Activated CD4-positive, alpha-beta memory T cell treated with anti-CD3 and anti-CD28 coated beads for 36 hours (primary cell): Measurements from ENCODE around the gene ZNF526. TPM values are rescaled to one million over a fixed set of nuclear protein-coding genes. Genes with fewer than 3 reads are reported as not detected.

Experiments used
- CTCF ChIA-PET: fragments of 350-600 bp; sonication (Branson Sonifier 250); formaldehyde crosslinking; loops from one replicate; lab custom pipeline; 2021; ENCODE audit warnings: antibody characterized with exemption, inconsistent platforms; lab: Charles Lee
- POLR2A ChIA-PET: fragments of 350-600 bp; sonication (Branson Sonifier 250); formaldehyde crosslinking; loops from one replicate; lab custom pipeline; 2021; ENCODE audit warnings: antibody characterized with exemption; lab: Charles Lee
- DNase-seq: peaks from one replicate; pipeline ENCODE4 v3.0.0-alpha.2; 2020
- H3K27ac Mint-ChIP-seq: one replicate; pipeline ENCODE4 v1.8.0; 2021; ENCODE audit warnings: mixed read lengths
- H3K27me3 Mint-ChIP-seq: one replicate; pipeline ENCODE4 v1.8.0; 2021; ENCODE audit warnings: mixed read lengths
- H3K36me3 Mint-ChIP-seq: one replicate; pipeline ENCODE4 v1.8.0; 2021; ENCODE audit warnings: mixed read lengths
- H3K4me1 Mint-ChIP-seq: one replicate; pipeline ENCODE4 v1.8.0; 2021; ENCODE audit warnings: low read depth, mixed read lengths
- H3K4me3 Mint-ChIP-seq: one replicate; pipeline ENCODE4 v1.8.0; 2021; ENCODE audit warnings: mild to moderate bottlenecking, mixed read lengths
- H3K9me3 Mint-ChIP-seq: one replicate; pipeline ENCODE4 v1.8.0; 2021; ENCODE audit warnings: mixed read lengths
- intact Hi-C: fragments of 100-400 bp; cut with micrococcal nuclease; formaldehyde crosslinking; loops from one replicate; pipeline ENCODE4 v1.15.1; 2023
- total RNA-seq, 2 experiments: library from RNA; stranded (reverse); gene quantifications; one replicate each; pipeline ENCODE4 v1.2.3, GENCODE V29; 2021

Gene ZNF526
- total RNA-seq, 2 experiments from 2014 or later = 12.3 to 14.9 TPM

GRCh38 chr19:42268704-42269477 lies 48.8 kb downstream of the ZNF526 start, which contains the start of gene CIC:
CIC (plus strand) TSS chr19:42269252; CDS start chr19:42271784, 2,532 bp downstream.
- H3K9me3 Mint-ChIP-seq = no peaks in the 10 kb centered on the region
- H3K27ac Mint-ChIP-seq = no peak within 1 kb of the TSS
- peak; percentile 99 for DNase-seq
- ChIA-PET POLR2A (interaction anchor here (1.0 to 2.0 kb wide), 2 partner anchors 9 to 22 kb away, joined by 3 to 7 read pairs; no protein-coding TSS in a partner anchor), CTCF (interaction anchor here (2.3 to 2.6 kb wide), 2 partner anchors 11 to 24 kb away, joined by 10 to 48 read pairs; no protein-coding TSS in a partner anchor)
- intact Hi-C loops = loop anchor here (1.0 to 5.0 kb wide), 6 partner anchors 14 to 382 kb away; partner anchors contain the start of genes DEDD2, ERF and ZNF574
- H3K36me3 Mint-ChIP-seq = peaks cover 11% of the 10 kb centered on the region
- no peak within 1 kb of the TSS for H3K4me3 Mint-ChIP-seq
- no peaks in the 10 kb centered on the region for H3K27me3 Mint-ChIP-seq
- peaks cover 23% of the 10 kb centered on the region for H3K4me1 Mint-ChIP-seq

DNA sequence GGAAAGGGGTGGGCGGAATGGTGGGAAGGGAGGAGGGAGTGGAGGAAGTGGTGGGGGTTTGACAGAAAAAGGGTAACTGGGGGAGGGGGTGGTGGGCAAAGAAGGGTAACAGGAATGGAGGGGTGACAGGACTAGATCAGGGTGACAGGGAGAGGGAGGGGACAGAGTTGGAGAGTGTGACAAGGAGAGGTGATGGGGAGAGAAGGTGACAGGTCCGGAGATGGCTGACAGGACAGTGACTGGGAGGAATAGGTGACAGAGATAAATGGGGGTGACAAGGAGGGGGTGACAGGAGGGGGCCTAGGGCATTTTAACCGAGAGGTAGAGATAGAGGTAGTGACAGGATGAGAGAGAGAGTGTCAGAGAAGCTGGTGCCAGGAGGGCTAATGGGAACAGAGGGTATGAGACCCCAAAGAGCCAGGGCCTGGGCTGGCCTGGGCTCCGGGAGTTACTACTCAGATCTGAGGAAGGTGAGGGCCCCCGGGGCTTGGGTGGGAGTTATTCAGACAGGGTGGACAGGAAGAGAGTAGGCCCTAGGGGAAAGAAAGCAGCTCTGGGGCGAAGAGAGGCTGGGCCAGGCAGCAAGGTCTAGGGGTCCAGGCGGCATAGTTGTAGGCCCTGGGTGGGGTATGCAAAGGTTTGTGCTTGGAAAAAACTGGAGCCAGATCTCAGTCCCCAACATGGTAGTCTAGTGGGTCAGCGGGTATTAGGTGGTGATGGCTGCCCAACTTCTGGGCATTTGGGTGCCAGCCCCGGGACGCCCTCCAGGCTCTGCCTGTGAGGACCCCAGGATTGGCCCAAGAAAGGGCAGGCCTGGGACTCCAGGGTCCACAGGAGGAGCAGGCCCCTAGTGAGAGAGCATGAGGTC lies 49.6 kb downstream of the ZNF526 start:
- intact Hi-C loops = loop anchor here (5.0 kb wide), 1 partner anchor 382 kb away; no protein-coding TSS in a partner anchor
- no peak overlapping the region for H3K4me3 Mint-ChIP-seq
- no peaks in the 10 kb centered on the region for H3K9me3 Mint-ChIP-seq
- H3K27me3 Mint-ChIP-seq = no peaks in the 10 kb centered on the region
- H3K4me1 Mint-ChIP-seq = peaks cover 24% of the 10 kb centered on the region
- no peak overlapping the region for H3K27ac Mint-ChIP-seq
- DNase-seq = no peak
- H3K36me3 Mint-ChIP-seq = peaks cover 14% of the 10 kb centered on the region
- ChIA-PET CTCF (interaction anchor here (1.4 to 2.6 kb wide), 5 partner anchors 10 to 27 kb away, joined by 4 to 48 read pairs (median 7); partner anchors contain the start of gene GSK3A), POLR2A (interaction anchor here (1.0 to 2.0 kb wide), 9 partner anchors 8 to 52 kb away, joined by 3 to 15 read pairs (median 6); partner anchors contain the start of genes DEDD2, ERF and GSK3A)

DNA sequence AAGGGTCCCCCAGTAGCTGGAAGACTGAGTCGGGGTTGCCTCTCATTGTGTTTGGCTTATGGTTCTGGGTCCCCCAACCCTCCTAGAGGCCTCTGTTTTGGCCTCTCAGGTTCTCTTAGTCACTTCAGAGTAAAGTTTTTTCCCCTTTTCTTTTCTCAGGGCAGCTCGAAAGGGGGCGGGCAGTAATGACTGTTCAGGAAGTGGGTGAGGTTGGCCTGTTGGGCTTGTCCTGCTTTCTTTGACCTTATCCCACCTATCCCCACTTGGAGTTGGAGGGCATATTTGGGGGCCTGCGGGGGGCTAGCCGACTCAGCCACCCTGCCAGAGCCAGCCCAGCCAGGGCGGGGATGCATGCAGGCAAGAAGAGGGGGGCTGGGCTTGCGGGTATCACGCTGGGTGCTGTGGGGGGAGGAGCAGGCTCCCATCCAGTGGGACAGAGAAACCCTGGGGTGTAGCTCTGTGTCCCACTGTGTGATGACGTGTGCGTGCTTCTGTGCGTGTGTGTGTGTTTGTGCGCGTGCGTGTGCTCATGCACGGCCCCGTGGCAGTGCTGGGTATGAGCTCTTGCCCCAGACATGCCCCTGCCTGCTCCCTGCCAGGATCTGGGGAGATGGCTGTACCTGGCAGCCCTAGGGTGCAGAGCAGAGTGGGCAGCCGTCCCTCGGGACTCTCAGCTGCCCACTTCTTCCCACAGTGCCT lies 50.4 kb downstream of the ZNF526 start:
- Mint-ChIP-seq H3K27me3 (no peaks in the 10 kb centered on the region), H3K4me1 (peaks cover 31% of the 10 kb centered on the region), H3K9me3 (no peaks in the 10 kb centered on the region), H3K36me3 (peaks cover 19% of the 10 kb centered on the region), H3K4me3 (no peak overlapping the region), H3K27ac (no peak overlapping the region)
- intact Hi-C loops = no loop called here
- peak; percentile 80 for DNase-seq
- ChIA-PET POLR2A (interaction anchor here (0.6 to 2.0 kb wide), 11 partner anchors 9 to 95 kb away, joined by 3 to 15 read pairs (median 5); partner anchors contain the start of genes DEDD2, ERF and GSK3A), CTCF (interaction anchor here (0.9 to 2.6 kb wide), 7 partner anchors 9 to 168 kb away, joined by 3 to 48 read pairs (median 7); partner anchors contain the start of gene GSK3A)

- Mint-ChIP-seq H3K4me3 (no peak overlapping the region), H3K36me3 (peaks cover 19% of the 10 kb centered on the region), H3K27ac (no peak overlapping the region), H3K4me1 (peaks cover 35% of the 10 kb centered on the region), H3K9me3 (no peaks in the 10 kb centered on the region), H3K27me3 (no peaks in the 10 kb centered on the region)
- CTCF ChIA-PET = interaction anchor here (0.9 to 2.6 kb wide), 7 partner anchors 9 to 168 kb away, joined by 3 to 48 read pairs (median 7); partner anchors contain the start of gene GSK3A
- intact Hi-C loops = no loop called here
- DNase-seq = no peak
- POLR2A ChIA-PET = interaction anchor here (0.6 to 2.0 kb wide), 10 partner anchors 8 to 104 kb away, joined by 3 to 15 read pairs (median 6); partner anchors contain the start of genes DEDD2 and GSK3A
Observed at GRCh38 chr19:42271045-42271419, 50.9 kb downstream of the ZNF526 start.

- CTCF ChIA-PET = interaction anchor here (2.6 kb wide), 1 partner anchor 8 kb away, joined by 48 read pairs; no protein-coding TSS in a partner anchor
- Mint-ChIP-seq H3K4me1 (peaks cover 44% of the 10 kb centered on the region), H3K27me3 (no peaks in the 10 kb centered on the region), H3K36me3 (peaks cover 23% of the 10 kb centered on the region), H3K9me3 (no peaks in the 10 kb centered on the region), H3K4me3 (no peak overlapping the region), H3K27ac (no peak overlapping the region)
- intact Hi-C loops = no loop called here
- DNase-seq = no peak
- POLR2A ChIA-PET = interaction anchor here (0.6 kb wide), 1 partner anchor 105 kb away, joined by 3 read pairs; no protein-coding TSS in a partner anchor
Observed at GRCh38 chr19:42271861-42272534, 51.9 kb downstream of the ZNF526 start.

- CTCF ChIA-PET = no interaction called here
Observed at GRCh38 chr19:42272535-42272897, 52.4 kb downstream of the ZNF526 start.

GRCh38 chr19:42272989-42273406 lies 52.9 kb downstream of the ZNF526 start:
- H3K36me3 Mint-ChIP-seq = peaks cover 23% of the 10 kb centered on the region
- H3K27ac Mint-ChIP-seq = no peak overlapping the region
- no peak overlapping the region for H3K4me3 Mint-ChIP-seq
- peaks cover 42% of the 10 kb centered on the region for H3K4me1 Mint-ChIP-seq
- H3K27me3 Mint-ChIP-seq = no peaks in the 10 kb centered on the region
- H3K9me3 Mint-ChIP-seq = no peaks in the 10 kb centered on the region
- CTCF ChIA-PET = no interaction called here
- POLR2A ChIA-PET = no interaction called here
- no peak for DNase-seq
- intact Hi-C loops = no loop called here

More at GRCh38 chr19:42272535-42272897, 52.4 kb downstream of the ZNF526 start:
- H3K27ac Mint-ChIP-seq = no peak overlapping the region
- POLR2A ChIA-PET = no interaction called here
- no peaks in the 10 kb centered on the region for H3K9me3 Mint-ChIP-seq
- no peak for DNase-seq
- H3K4me1 Mint-ChIP-seq = peaks cover 46% of the 10 kb centered on the region
- no peak overlapping the region for H3K4me3 Mint-ChIP-seq
- intact Hi-C loops = no loop called here
- H3K27me3 Mint-ChIP-seq = no peaks in the 10 kb centered on the region
- H3K36me3 Mint-ChIP-seq = peaks cover 23% of the 10 kb centered on the region

- H3K36me3 Mint-ChIP-seq = peaks cover 23% of the 10 kb centered on the region
- ChIA-PET CTCF (no interaction called here), POLR2A (no interaction called here)
- no peak overlapping the region for H3K4me3 Mint-ChIP-seq
- no peak overlapping the region for H3K27ac Mint-ChIP-seq
- no peak for DNase-seq
- peaks cover 46% of the 10 kb centered on the region for H3K4me1 Mint-ChIP-seq
- H3K27me3 Mint-ChIP-seq = no peaks in the 10 kb centered on the region
- intact Hi-C loops = no loop called here
- no peaks in the 10 kb centered on the region for H3K9me3 Mint-ChIP-seq
Observed at GRCh38 chr19:42273407-42274064, 53.4 kb downstream of the ZNF526 start.

DNA sequence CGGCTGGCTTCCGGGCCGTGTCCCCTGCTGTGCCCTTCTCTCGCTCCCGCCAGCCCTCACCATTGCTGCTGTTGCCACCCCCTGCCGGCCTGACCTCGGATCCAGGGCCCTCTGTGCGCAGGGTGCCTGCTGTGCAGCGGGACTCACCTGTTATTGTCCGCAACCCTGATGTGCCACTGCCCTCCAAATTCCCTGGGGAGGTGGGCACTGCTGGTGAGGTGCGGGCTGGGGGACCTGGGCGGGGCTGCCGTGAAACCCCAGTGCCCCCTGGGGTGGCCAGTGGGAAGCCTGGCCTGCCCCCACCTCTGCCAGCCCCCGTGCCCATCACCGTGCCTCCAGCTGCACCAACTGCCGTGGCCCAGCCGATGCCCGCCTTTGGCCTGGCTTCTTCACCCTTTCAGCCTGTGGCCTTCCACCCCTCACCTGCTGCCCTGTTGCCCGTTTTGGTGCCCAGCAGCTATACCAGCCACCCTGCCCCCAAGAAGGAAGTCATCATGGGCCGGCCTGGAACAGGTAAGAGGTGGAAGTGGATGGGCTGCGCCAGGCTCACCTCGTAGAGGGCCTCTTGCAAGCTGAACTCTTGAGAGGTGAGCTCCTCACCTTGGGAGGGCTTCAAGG lies 54.1 kb downstream of the ZNF526 start:
- intact Hi-C loops = no loop called here
- ChIA-PET POLR2A (no interaction called here), CTCF (interaction anchor here (1.2 to 7.0 kb wide), 2 partner anchors 30 to 165 kb away, joined by 3 to 107 read pairs; partner anchors contain the start of gene GSK3A)
- H3K36me3 Mint-ChIP-seq = peaks cover 23% of the 10 kb centered on the region
- no peak for DNase-seq
- no peak overlapping the region for H3K27ac Mint-ChIP-seq
- H3K27me3 Mint-ChIP-seq = no peaks in the 10 kb centered on the region
- no peak overlapping the region for H3K4me3 Mint-ChIP-seq
- peaks cover 53% of the 10 kb centered on the region for H3K4me1 Mint-ChIP-seq
- no peaks in the 10 kb centered on the region for H3K9me3 Mint-ChIP-seq

GRCh38 chr19:42275103-42275502 lies 55.0 kb downstream of the ZNF526 start:
- POLR2A ChIA-PET = no interaction called here
- no peaks in the 10 kb centered on the region for H3K27me3 Mint-ChIP-seq
- CTCF ChIA-PET = interaction anchor here (1.2 to 7.0 kb wide), 2 partner anchors 31 to 166 kb away, joined by 3 to 107 read pairs; partner anchors contain the start of gene GSK3A
- no peak overlapping the region for H3K27ac Mint-ChIP-seq
- H3K9me3 Mint-ChIP-seq = no peaks in the 10 kb centered on the region
- intact Hi-C loops = no loop called here
- H3K4me3 Mint-ChIP-seq = no peak overlapping the region
- peaks cover 25% of the 10 kb centered on the region for H3K36me3 Mint-ChIP-seq
- no peak for DNase-seq
- peaks cover 59% of the 10 kb centered on the region for H3K4me1 Mint-ChIP-seq
